ENCODE measurements around the gene IL16.

The IL16 gene

DNA sequence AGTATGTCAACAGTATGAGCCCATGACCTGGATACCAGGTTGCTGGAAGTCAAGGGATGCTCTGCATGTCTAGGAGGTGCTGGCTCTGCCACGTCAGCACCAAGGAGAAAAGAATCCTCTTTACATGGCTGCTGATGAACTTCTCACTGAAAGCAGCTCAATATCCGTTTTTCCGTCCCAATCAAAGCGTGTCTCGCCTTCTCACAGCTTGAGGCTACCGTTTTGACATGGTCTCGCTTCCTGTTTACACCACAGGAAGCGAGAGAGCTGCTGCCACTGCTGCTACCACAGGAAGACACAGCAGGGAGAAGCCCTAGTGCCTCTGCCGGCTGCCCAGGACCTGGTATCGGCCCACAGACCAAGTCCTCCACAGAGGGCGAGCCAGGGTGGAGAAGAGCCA lies 100.0 kb downstream of the IL16 start:
- no peak for DNase-seq (ENCODE audit: insufficient read length, low spot score)
- TF ChIP-seq, protein P1, sequence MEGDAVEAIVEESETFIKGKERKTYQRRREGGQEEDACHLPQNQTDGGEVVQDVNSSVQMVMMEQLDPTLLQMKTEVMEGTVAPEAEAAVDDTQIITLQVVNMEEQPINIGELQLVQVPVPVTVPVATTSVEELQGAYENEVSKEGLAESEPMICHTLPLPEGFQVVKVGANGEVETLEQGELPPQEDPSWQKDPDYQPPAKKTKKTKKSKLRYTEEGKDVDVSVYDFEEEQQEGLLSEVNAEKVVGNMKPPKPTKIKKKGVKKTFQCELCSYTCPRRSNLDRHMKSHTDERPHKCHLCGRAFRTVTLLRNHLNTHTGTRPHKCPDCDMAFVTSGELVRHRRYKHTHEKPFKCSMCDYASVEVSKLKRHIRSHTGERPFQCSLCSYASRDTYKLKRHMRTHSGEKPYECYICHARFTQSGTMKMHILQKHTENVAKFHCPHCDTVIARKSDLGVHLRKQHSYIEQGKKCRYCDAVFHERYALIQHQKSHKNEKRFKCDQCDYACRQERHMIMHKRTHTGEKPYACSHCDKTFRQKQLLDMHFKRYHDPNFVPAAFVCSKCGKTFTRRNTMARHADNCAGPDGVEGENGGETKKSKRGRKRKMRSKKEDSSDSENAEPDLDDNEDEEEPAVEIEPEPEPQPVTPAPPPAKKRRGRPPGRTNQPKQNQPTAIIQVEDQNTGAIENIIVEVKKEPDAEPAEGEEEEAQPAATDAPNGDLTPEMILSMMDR (IDR thresholded peaks at IDR 0.05; ENCODE audit: insufficient read depth, missing control alignments) = no peak
- no peak for FAIRE-seq

DNA sequence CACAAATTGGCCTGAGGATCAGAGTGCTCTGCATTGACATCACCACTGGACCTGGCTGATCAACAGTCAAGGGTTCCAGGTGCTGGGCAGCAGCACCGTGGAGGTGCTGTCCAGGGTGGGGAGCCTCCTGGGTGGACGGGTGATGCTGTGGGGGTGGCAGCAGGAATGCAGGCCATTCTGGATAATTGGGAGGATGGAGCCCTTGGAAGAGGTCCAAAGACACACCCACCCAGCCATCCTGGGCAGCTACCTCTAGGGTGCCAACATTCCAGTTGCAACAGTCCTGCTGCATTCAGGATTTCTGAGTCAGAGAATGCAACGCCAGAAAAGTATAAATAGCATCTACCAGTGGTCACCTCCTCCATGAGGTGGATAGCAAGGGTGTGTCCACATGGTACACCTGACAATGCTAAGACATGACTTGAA lies 100.5 kb downstream of the IL16 start:
- no peak for DNase-seq (ENCODE audit: insufficient read length, low spot score)
- no peak for FAIRE-seq
- TF ChIP-seq, protein P1 (IDR thresholded peaks at IDR 0.05; ENCODE audit: insufficient read depth, missing control alignments) = no peak

DNA sequence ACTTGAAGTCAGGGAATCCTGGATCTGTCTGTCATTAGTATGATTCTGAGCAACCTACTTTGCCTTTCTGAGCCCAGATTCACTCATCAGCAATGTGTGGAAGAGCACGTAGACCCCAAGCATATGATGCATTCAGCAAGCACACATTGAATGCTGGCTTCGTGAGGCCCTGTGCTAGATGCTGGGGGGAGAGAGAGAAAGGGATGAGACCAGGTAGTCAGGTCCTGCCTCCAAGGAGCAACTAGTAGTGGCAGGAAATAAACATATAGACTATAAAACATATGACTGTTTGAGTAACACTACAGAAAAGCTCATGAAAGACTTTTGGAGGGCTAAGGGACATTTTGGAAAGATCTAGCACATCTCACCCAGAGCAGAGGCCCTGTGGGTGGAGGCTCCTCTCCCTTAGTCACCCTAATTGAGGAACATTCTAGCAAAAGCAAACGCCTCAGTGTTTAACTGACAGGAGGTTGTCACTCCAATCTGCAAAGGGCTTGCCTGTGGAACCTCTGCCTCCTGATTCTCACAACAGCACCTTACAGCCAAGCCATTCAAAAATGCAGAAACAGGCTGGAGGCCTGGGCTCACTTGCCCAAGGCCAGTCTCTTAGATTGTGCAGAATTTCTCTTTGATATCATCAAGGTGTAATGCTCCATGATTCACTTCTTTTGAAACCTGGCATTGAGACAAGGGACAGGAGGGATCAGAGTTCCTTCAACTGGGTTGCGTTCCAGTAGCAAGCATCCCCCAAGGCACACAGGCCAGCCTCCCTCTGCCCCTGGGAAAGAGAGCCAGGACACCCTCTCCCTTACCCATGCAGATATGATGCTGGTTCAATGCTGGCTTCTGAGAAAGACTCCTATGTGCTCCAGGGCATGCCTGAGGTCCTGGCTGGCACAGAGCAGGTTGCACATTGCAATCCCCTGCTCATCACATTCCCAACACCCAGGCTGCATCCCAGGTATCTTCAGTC lies 101.2 kb downstream of the IL16 start:
- TF ChIP-seq, protein P1 (IDR thresholded peaks at IDR 0.05; ENCODE audit: insufficient read depth, missing control alignments) = no peak
- DNase-seq (ENCODE audit: insufficient read length, low spot score) (no peak), FAIRE-seq (no peak)

GRCh38 chr15:81298611-81299010 lies 101.9 kb downstream of the IL16 start:
- DNase-seq (ENCODE audit: insufficient read length, low spot score) = no peak
- TF ChIP-seq, protein P1 (IDR thresholded peaks at IDR 0.05; ENCODE audit: insufficient read depth, missing control alignments) = no peak
- FAIRE-seq = no peak

- FAIRE-seq (no peak), DNase-seq (ENCODE audit: insufficient read length, low spot score) (no peak)
- TF ChIP-seq, protein P1 (IDR thresholded peaks at IDR 0.05; ENCODE audit: insufficient read depth, missing control alignments) = no peak
These were observed 102.5 kb downstream of the IL16 start for GRCh38 chr15:81299156-81299555.

DNA sequence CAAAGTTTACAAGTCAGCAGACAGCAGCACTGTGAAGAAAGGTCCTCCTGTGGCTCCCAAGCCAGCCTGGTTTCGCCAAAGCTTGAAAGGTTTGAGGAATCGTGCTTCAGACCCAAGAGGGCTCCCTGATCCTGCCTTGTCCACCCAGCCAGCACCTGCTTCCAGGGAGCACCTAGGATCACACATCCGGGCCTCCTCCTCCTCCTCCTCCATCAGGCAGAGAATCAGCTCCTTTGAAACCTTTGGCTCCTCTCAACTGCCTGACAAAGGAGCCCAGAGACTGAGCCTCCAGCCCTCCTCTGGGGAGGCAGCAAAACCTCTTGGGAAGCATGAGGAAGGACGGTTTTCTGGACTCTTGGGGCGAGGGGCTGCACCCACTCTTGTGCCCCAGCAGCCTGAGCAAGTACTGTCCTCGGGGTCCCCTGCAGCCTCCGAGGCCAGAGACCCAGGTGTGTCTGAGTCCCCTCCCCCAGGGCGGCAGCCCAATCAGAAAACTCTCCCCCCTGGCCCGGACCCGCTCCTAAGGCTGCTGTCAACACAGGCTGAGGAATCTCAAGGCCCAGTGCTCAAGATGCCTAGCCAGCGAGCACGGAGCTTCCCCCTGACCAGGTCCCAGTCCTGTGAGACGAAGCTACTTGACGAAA lies 103.1 kb downstream of the IL16 start:
- DNase-seq (ENCODE audit: insufficient read length, low spot score) (no peak), FAIRE-seq (no peak)
- TF ChIP-seq, protein P1 (IDR thresholded peaks at IDR 0.05; ENCODE audit: insufficient read depth, missing control alignments) = no peak

Data from D721Med (cell line).